GM12865 (cell line): ENCODE data around the gene SPEF2.

Experiments
- DNase-seq: peaks from one replicate; pipeline ENCODE4 v3.0.0; 2010; ENCODE audit warnings: low read depth
- H3K4me3 ChIP-seq: 2 replicates; pipeline ENCODE4 v1.5.1; 2011; ENCODE audit warnings: mild to moderate bottlenecking, low read depth, low read length, control low read depth
- TF ChIP-seq, protein P1 (sequence below): IDR thresholded peaks from 2 replicates; pipeline ENCODE4 v1.5.1; 2011; ENCODE audit warnings: low read length, control low read depth, low read depth, inconsistent platforms; ENCODE audit not compliant: insufficient read depth; ENCODE audit errors: missing control alignments

The SPEF2 gene

DNA sequence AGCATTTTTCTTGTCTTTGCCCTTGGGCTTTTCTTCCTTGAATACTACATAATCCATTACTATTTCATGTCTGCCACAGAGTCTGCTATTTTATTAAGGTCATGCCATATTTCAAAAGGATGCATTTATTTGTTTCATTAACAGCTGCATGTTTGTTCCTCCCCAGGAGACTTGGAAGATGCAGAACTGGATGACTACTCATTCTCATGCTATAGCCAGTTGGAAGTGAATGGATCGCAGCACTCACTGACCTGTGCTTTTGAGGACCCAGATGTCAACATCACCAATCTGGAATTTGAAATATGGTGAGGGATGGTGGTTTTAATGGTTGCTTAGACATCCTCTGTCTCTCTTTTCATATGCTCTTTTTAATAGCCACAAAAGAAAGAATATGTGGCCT lies 243.0 kb downstream of the SPEF2 start:
- no peak overlapping the region for H3K4me3 ChIP-seq
- DNase-seq = no peak

DNA sequence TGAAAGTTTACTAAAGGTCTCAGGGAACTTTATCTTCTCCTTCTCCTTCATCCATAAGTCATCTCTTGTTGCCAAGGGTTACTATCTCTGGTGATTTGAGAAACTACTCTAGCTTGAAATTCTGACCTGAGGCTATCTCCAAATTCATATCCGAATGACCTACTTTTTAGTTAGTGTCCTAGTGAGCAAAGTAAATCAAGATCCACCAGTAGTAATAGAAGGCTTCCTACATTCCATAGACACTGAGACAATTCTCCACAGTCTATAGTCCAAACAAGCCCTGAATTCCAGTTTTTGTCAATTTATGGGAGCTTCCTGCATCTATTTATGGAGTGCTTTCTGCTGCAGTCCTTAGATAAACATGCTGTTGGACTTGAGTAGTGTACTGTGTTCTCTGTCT lies 244.1 kb downstream of the SPEF2 start:
- no peak overlapping the region for H3K4me3 ChIP-seq
- DNase-seq = no peak
- TF ChIP-seq, protein P1, sequence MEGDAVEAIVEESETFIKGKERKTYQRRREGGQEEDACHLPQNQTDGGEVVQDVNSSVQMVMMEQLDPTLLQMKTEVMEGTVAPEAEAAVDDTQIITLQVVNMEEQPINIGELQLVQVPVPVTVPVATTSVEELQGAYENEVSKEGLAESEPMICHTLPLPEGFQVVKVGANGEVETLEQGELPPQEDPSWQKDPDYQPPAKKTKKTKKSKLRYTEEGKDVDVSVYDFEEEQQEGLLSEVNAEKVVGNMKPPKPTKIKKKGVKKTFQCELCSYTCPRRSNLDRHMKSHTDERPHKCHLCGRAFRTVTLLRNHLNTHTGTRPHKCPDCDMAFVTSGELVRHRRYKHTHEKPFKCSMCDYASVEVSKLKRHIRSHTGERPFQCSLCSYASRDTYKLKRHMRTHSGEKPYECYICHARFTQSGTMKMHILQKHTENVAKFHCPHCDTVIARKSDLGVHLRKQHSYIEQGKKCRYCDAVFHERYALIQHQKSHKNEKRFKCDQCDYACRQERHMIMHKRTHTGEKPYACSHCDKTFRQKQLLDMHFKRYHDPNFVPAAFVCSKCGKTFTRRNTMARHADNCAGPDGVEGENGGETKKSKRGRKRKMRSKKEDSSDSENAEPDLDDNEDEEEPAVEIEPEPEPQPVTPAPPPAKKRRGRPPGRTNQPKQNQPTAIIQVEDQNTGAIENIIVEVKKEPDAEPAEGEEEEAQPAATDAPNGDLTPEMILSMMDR = no peak

More for the DNA sequence above, 243.0 kb downstream of the SPEF2 start:
- TF ChIP-seq, protein P1 = no peak

DNA sequence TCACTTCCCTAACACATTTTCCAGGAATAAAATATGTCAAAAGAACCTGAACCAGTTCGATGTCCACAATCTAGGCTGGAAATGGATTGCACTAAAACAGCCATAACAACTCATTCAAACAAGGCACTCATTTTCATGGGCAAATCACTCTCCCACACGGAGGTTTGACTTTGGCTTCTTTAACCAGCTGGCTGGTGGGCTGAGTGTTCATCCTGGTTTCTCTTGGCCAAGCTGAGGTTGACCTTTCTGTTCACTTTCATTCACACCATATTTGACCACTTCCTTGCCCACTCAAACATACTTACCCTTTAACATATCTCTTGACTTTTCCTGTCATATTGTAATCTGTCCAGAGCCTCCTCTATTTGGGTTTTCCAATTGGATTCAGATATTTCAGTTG lies 244.5 kb downstream of the SPEF2 start:
- H3K4me3 ChIP-seq = no peak overlapping the region

DNA sequence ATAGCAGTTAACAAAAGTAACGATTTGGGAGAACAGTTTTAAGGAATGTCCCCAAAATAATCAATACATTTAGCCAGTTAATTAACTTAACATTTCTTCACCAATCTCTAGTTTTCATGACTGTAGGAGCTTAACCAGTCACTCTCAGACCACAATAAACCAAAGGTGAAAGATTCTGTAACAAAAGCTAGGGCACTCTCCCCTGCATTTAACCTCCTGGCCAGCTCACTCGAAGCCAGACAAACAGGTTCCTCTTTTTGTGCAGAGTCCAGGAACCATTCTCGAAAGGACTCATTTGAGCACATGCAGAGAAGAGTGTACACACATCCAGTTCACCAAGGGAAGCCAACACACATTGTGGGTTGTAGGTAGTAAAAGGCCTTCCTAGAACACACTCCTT lies 245.5 kb downstream of the SPEF2 start:
- peak; percentile 60 for DNase-seq
- TF ChIP-seq, protein P1 = no peak
- no peak overlapping the region for H3K4me3 ChIP-seq

More for the DNA sequence above, 244.5 kb downstream of the SPEF2 start:
- TF ChIP-seq, protein P1 = no peak
- DNase-seq = peak; percentile 46
